ENCODE measurements around the gene ACAA2. TPM values are rescaled to one million over a fixed set of nuclear protein-coding genes. Genes with fewer than 3 reads are reported as not detected.

Gene ACAA2
- total RNA-seq, 1 donor from 2014 or later, result 100 TPM

- Mint-ChIP-seq H3K36me3 (ENCODE audit: insufficient read depth) (peaks cover 19% of the 10 kb centered on the region), H3K9me3 (ENCODE audit: low read depth) (no peaks in the 10 kb centered on the region), H3K4me1 (ENCODE audit: low read depth) (no peaks in the 10 kb centered on the region), H3K4me3 (ENCODE audit: low read depth) (no peak overlapping the region), H3K27me3 (no peaks in the 10 kb centered on the region), H3K27ac (no peak overlapping the region)
- TF ChIP-seq CTCF (IDR thresholded peaks at IDR 0.05; ENCODE audit: unreplicated experiment), result no peak
- no peak for DNase-seq (ENCODE audit: low spot score, unreplicated experiment)
Measured at GRCh38 chr18:49844903-49845302, 31.6 kb upstream of the ACAA2 start.

- no peaks in the 10 kb centered on the region for H3K9me3 Mint-ChIP-seq (ENCODE audit: low read depth)
- no peak overlapping the region for H3K4me3 Mint-ChIP-seq (ENCODE audit: low read depth)
- DNase-seq (ENCODE audit: low spot score, unreplicated experiment), result no peak
- peaks cover 22% of the 10 kb centered on the region for H3K36me3 Mint-ChIP-seq (ENCODE audit: insufficient read depth)
- H3K27me3 Mint-ChIP-seq, result no peaks in the 10 kb centered on the region
- no peak for TF ChIP-seq CTCF (IDR thresholded peaks at IDR 0.05; ENCODE audit: unreplicated experiment)
- no peaks in the 10 kb centered on the region for H3K4me1 Mint-ChIP-seq (ENCODE audit: low read depth)
- H3K27ac Mint-ChIP-seq, result no peak overlapping the region
Measured at GRCh38 chr18:49843778-49844625, 30.7 kb upstream of the ACAA2 start.

- Mint-ChIP-seq H3K27ac (no peak overlapping the region), H3K36me3 (ENCODE audit: insufficient read depth) (peaks cover 19% of the 10 kb centered on the region)
- no peak for DNase-seq (ENCODE audit: low spot score, unreplicated experiment)
Measured at GRCh38 chr18:49843131-49843530, 29.8 kb upstream of the ACAA2 start.

GRCh38 chr18:49842656-49843055, 29.3 kb upstream of the ACAA2 start:
- no peak for DNase-seq (ENCODE audit: low spot score, unreplicated experiment)
- no peaks in the 10 kb centered on the region for H3K27me3 Mint-ChIP-seq
- peaks cover 17% of the 10 kb centered on the region for H3K36me3 Mint-ChIP-seq (ENCODE audit: insufficient read depth)
- no peak for TF ChIP-seq CTCF (IDR thresholded peaks at IDR 0.05; ENCODE audit: unreplicated experiment)
- no peaks in the 10 kb centered on the region for H3K9me3 Mint-ChIP-seq (ENCODE audit: low read depth)
- no peak overlapping the region for H3K4me3 Mint-ChIP-seq (ENCODE audit: low read depth)
- no peak overlapping the region for H3K27ac Mint-ChIP-seq
- H3K4me1 Mint-ChIP-seq (ENCODE audit: low read depth), result no peaks in the 10 kb centered on the region

More at GRCh38 chr18:49843131-49843530, 29.8 kb upstream of the ACAA2 start:
- H3K9me3 Mint-ChIP-seq (ENCODE audit: low read depth), result no peaks in the 10 kb centered on the region
- no peak for TF ChIP-seq CTCF (IDR thresholded peaks at IDR 0.05; ENCODE audit: unreplicated experiment)
- no peaks in the 10 kb centered on the region for H3K27me3 Mint-ChIP-seq
- H3K4me1 Mint-ChIP-seq (ENCODE audit: low read depth), result no peaks in the 10 kb centered on the region
- no peak overlapping the region for H3K4me3 Mint-ChIP-seq (ENCODE audit: low read depth)

DNA sequence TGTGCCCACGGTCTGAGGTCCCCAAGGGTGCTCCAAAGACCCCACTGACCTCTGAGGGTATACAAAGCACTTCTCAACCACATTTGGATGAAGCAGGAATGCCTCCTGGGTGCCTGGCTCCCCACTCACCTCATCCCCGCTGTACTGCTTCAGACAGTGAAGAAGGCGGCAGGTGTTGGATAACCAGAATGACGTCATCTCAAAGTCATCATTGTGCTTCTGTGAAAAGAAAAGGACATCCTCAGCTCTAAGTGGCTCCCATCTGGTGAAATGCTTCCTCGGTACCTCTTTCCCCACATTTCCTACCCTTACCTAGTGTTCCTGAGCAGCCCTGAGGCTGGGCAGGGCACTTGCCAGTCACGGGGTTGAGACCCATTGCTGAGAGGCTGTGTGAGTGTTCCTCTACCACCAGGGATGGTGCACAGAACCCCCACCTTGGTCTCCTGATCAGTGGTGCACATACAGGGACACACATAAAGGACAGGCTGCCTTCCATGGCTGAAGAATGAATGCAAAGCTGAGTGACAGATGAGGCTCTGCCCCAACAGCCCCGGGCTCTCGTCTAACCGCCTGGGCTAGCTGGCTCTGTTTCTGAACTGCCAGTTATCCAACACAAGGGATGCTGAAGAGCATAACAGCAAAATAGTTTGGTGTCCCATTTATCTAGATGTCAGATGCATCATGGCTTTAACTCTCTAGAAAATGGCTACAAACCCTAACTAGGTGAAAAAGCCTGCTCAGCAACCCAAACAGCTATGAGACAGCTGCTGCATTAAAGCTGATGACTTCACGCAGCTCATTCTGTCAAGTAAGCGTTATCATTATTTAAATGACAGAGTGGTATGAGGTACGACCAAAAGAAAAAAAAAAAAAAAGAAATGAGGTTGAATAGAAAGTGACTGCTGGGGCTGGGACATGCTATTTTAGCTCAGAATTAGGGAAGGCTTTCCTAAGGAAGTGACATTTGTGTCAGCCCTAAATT, 28.2 kb upstream of the ACAA2 start:
- no peaks in the 10 kb centered on the region for H3K27me3 Mint-ChIP-seq
- no peak overlapping the region for H3K27ac Mint-ChIP-seq
- no peak for TF ChIP-seq CTCF (IDR thresholded peaks at IDR 0.05; ENCODE audit: unreplicated experiment)
- H3K4me1 Mint-ChIP-seq (ENCODE audit: low read depth), result peaks cover 8% of the 10 kb centered on the region
- peaks cover 18% of the 10 kb centered on the region for H3K36me3 Mint-ChIP-seq (ENCODE audit: insufficient read depth)
- no peaks in the 10 kb centered on the region for H3K9me3 Mint-ChIP-seq (ENCODE audit: low read depth)
- no peak for DNase-seq (ENCODE audit: low spot score, unreplicated experiment)
- H3K4me3 Mint-ChIP-seq (ENCODE audit: low read depth), result no peak overlapping the region

All from progenitor cell of endocrine pancreas (in vitro differentiated cells).